Measurements from ENCODE around the gene IL17D. TPM values are rescaled to one million over a fixed set of nuclear protein-coding genes. Genes with fewer than 3 reads are reported as not detected.

The IL17D gene
- total RNA-seq, 1 experiment from 2014 or later = 2.2 TPM

GRCh38 chr13:20716951-20717350, 13.5 kb downstream of the IL17D start:
- H3K9me3 Mint-ChIP-seq (ENCODE audit: unreplicated experiment) = no peaks in the 10 kb centered on the region
- no peak overlapping the region for H3K4me3 Mint-ChIP-seq (ENCODE audit: unreplicated experiment)
- TF ChIP-seq CTCF (IDR thresholded peaks at IDR 0.05; ENCODE audit: insufficient read depth in 1 of 2, low read depth in 1 of 2, low read length in 1 of 2, severe bottlenecking in 1 of 2, unreplicated experiment in 1 of 2) = no peak
- H3K36me3 ChIP-seq (ENCODE audit: control insufficient read depth, insufficient read depth, low read length) = no peaks in the 10 kb centered on the region
- ChIA-PET POLR2A (interaction anchor here (0.6 kb wide), 1 partner anchor 167 kb away, joined by 4 read pairs; no protein-coding TSS in a partner anchor), CTCF (interaction anchor here (1.0 kb wide), 1 partner anchor 13 kb away, joined by 3 read pairs; the partner anchor contains the start of gene IL17D)
- H3K4me3 ChIP-seq (ENCODE audit: low read depth, low read length) = no peak overlapping the region
- no peaks in the 10 kb centered on the region for H3K27me3 ChIP-seq (replicated peaks; ENCODE audit: control insufficient read depth, insufficient read depth, low read length)
- no peaks in the 10 kb centered on the region for H3K4me1 Mint-ChIP-seq (ENCODE audit: low read depth, unreplicated experiment)
- peaks cover 8% of the 10 kb centered on the region; the same call in 1 of the 2 replicates for H3K4me1 ChIP-seq
- DNase-seq = no peak
- intact Hi-C loops (cut with micrococcal nuclease; ENCODE audit: unreplicated experiment) = no loop called here
- H3K9me3 ChIP-seq = no peaks in the 10 kb centered on the region
- H3K27me3 Mint-ChIP-seq (ENCODE audit: insufficient read depth, unreplicated experiment) = no peaks in the 10 kb centered on the region
- H3K36me3 Mint-ChIP-seq (ENCODE audit: insufficient read depth, unreplicated experiment) = peaks cover 6% of the 10 kb centered on the region
- BruUV-seq (replicated peaks) = no TSS peak
- H3K27ac Mint-ChIP-seq (ENCODE audit: unreplicated experiment) = no peak overlapping the region

- Histone ChIP-seq H3K4me3 (ENCODE audit: low read depth, low read length) (no peak overlapping the region), H3K4me1 (peaks cover 8% of the 10 kb centered on the region; the same call in 1 of the 2 replicates), H3K27me3 (replicated peaks; ENCODE audit: control insufficient read depth, insufficient read depth, low read length) (no peaks in the 10 kb centered on the region), H3K36me3 (ENCODE audit: control insufficient read depth, insufficient read depth, low read length) (no peaks in the 10 kb centered on the region), H3K9me3 (no peaks in the 10 kb centered on the region)
- Mint-ChIP-seq H3K4me1 (ENCODE audit: low read depth, unreplicated experiment) (no peaks in the 10 kb centered on the region), H3K9me3 (ENCODE audit: unreplicated experiment) (no peaks in the 10 kb centered on the region), H3K27me3 (ENCODE audit: insufficient read depth, unreplicated experiment) (no peaks in the 10 kb centered on the region), H3K27ac (ENCODE audit: unreplicated experiment) (no peak overlapping the region), H3K4me3 (ENCODE audit: unreplicated experiment) (no peak overlapping the region), H3K36me3 (ENCODE audit: insufficient read depth, unreplicated experiment) (no peaks in the 10 kb centered on the region)
- DNase-seq = no peak
- BruUV-seq (replicated peaks) = no TSS peak
- intact Hi-C loops (cut with micrococcal nuclease; ENCODE audit: unreplicated experiment) = no loop called here
- TF ChIP-seq CTCF (IDR thresholded peaks at IDR 0.05; ENCODE audit: insufficient read depth in 1 of 2, low read depth in 1 of 2, low read length in 1 of 2, severe bottlenecking in 1 of 2, unreplicated experiment in 1 of 2) = no peak
- POLR2A ChIA-PET = no interaction called here
- CTCF ChIA-PET = no interaction called here
These were observed 14.4 kb downstream of the IL17D start for GRCh38 chr13:20717581-20718542.

GRCh38 chr13:20718958-20719566, 15.6 kb downstream of the IL17D start:
- H3K27me3 ChIP-seq (replicated peaks; ENCODE audit: control insufficient read depth, insufficient read depth, low read length) = no peaks in the 10 kb centered on the region
- peaks cover 8% of the 10 kb centered on the region; the same call in 1 of the 2 replicates for H3K4me1 ChIP-seq
- POLR2A ChIA-PET = no interaction called here
- no peaks in the 10 kb centered on the region for H3K4me1 Mint-ChIP-seq (ENCODE audit: low read depth, unreplicated experiment)
- no peaks in the 10 kb centered on the region for H3K36me3 ChIP-seq (ENCODE audit: control insufficient read depth, insufficient read depth, low read length)
- H3K9me3 ChIP-seq = no peaks in the 10 kb centered on the region
- intact Hi-C loops (cut with micrococcal nuclease; ENCODE audit: unreplicated experiment) = no loop called here
- TF ChIP-seq CTCF (IDR thresholded peaks at IDR 0.05; ENCODE audit: insufficient read depth in 1 of 2, low read depth in 1 of 2, low read length in 1 of 2, severe bottlenecking in 1 of 2, unreplicated experiment in 1 of 2) = no peak
- no TSS peak for BruUV-seq (replicated peaks)
- H3K4me3 ChIP-seq (ENCODE audit: low read depth, low read length) = no peak overlapping the region
- no peak overlapping the region for H3K27ac Mint-ChIP-seq (ENCODE audit: unreplicated experiment)
- no peaks in the 10 kb centered on the region for H3K27me3 Mint-ChIP-seq (ENCODE audit: insufficient read depth, unreplicated experiment)
- CTCF ChIA-PET = no interaction called here
- no peak overlapping the region for H3K4me3 Mint-ChIP-seq (ENCODE audit: unreplicated experiment)
- no peaks in the 10 kb centered on the region for H3K36me3 Mint-ChIP-seq (ENCODE audit: insufficient read depth, unreplicated experiment)
- DNase-seq = no peak
- no peaks in the 10 kb centered on the region for H3K9me3 Mint-ChIP-seq (ENCODE audit: unreplicated experiment)

Measured in Caco-2 (cell line).